Type B pancreatic cell (in vitro differentiated cells): ENCODE results near the gene NUMB. TPM values are rescaled to one million over a fixed set of nuclear protein-coding genes. Genes with fewer than 3 reads are reported as not detected.

ENCODE experiments used
- DNase-seq: peaks from one replicate; pipeline ENCODE4 v3.0.0; 2021; ENCODE audit warnings: mixed read lengths; ENCODE audit not compliant: unreplicated experiment; ENCODE audit errors: extremely low spot score
- H3K27ac Mint-ChIP-seq: 2 replicates; pipeline ENCODE4 v1.8.0; 2021; ENCODE audit warnings: mild to moderate bottlenecking, mixed read lengths
- H3K27me3 Mint-ChIP-seq: 2 replicates; pipeline ENCODE4 v1.8.0; 2021; ENCODE audit warnings: mixed read lengths
- H3K36me3 Mint-ChIP-seq: 2 replicates; pipeline ENCODE4 v1.8.0; 2021; ENCODE audit warnings: mixed read lengths
- H3K4me1 Mint-ChIP-seq: one replicate; pipeline ENCODE4 v1.8.0; 2021; ENCODE audit warnings: mixed read lengths; ENCODE audit not compliant: unreplicated experiment
- H3K4me3 Mint-ChIP-seq: 2 replicates; pipeline ENCODE4 v1.8.0; 2021; ENCODE audit warnings: mild to moderate bottlenecking, mixed read lengths
- H3K9me3 Mint-ChIP-seq: 2 replicates; pipeline ENCODE4 v1.8.0; 2021; ENCODE audit warnings: mixed read lengths
- total RNA-seq: library from RNA; stranded (reverse); gene quantifications from 2 replicates; pipeline ENCODE4 v1.2.1, GENCODE V29; 2021; ENCODE audit warnings: low replicate concordance
- TF ChIP-seq, protein P1 (sequence below): fragments of 200-600 bp; sonication (generic); conservative IDR thresholded peaks from 2 replicates; pipeline ENCODE4 v1.5.0; 2021; ENCODE audit warnings: antibody characterized with exemption, mild to moderate bottlenecking

Gene NUMB
- total RNA-seq, 1 donor from 2014 or later = 64.5 TPM

GRCh38 chr14:73233564-73233963, 224.8 kb downstream of the NUMB start:
- Mint-ChIP-seq H3K27me3 (peaks cover 59% of the 10 kb centered on the region), H3K4me3 (no peak overlapping the region), H3K27ac (no peak overlapping the region), H3K4me1 (peaks cover 19% of the 10 kb centered on the region), H3K9me3 (no peaks in the 10 kb centered on the region), H3K36me3 (no peaks in the 10 kb centered on the region)
- TF ChIP-seq, protein P1, sequence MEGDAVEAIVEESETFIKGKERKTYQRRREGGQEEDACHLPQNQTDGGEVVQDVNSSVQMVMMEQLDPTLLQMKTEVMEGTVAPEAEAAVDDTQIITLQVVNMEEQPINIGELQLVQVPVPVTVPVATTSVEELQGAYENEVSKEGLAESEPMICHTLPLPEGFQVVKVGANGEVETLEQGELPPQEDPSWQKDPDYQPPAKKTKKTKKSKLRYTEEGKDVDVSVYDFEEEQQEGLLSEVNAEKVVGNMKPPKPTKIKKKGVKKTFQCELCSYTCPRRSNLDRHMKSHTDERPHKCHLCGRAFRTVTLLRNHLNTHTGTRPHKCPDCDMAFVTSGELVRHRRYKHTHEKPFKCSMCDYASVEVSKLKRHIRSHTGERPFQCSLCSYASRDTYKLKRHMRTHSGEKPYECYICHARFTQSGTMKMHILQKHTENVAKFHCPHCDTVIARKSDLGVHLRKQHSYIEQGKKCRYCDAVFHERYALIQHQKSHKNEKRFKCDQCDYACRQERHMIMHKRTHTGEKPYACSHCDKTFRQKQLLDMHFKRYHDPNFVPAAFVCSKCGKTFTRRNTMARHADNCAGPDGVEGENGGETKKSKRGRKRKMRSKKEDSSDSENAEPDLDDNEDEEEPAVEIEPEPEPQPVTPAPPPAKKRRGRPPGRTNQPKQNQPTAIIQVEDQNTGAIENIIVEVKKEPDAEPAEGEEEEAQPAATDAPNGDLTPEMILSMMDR = no peak
- DNase-seq = no peak

DNA sequence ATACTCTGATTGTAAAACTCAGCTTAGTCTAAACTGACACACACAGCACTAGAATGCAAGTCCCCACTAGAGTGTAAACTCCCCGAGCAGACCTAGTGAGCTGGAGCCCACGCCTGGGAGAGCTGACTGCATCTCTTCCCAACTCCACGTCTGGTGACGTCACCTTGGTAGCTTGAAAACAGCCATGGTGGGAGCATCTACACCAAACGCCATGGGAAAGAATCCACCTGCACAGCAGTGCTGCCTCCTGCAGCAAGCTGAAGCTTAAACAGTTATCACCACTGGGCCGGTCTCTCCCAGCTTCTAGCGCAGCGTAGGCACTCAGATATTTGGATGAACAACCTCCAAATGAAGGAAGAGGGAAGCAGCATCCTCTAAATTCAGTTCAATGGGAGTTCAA, 225.4 kb downstream of the NUMB start:
- TF ChIP-seq, protein P1 = no peak
- peaks cover 16% of the 10 kb centered on the region for H3K4me1 Mint-ChIP-seq
- H3K4me3 Mint-ChIP-seq = no peak overlapping the region
- H3K9me3 Mint-ChIP-seq = no peaks in the 10 kb centered on the region
- H3K27me3 Mint-ChIP-seq = peaks cover 55% of the 10 kb centered on the region
- no peak overlapping the region for H3K27ac Mint-ChIP-seq
- DNase-seq = no peak
- no peaks in the 10 kb centered on the region for H3K36me3 Mint-ChIP-seq

DNA sequence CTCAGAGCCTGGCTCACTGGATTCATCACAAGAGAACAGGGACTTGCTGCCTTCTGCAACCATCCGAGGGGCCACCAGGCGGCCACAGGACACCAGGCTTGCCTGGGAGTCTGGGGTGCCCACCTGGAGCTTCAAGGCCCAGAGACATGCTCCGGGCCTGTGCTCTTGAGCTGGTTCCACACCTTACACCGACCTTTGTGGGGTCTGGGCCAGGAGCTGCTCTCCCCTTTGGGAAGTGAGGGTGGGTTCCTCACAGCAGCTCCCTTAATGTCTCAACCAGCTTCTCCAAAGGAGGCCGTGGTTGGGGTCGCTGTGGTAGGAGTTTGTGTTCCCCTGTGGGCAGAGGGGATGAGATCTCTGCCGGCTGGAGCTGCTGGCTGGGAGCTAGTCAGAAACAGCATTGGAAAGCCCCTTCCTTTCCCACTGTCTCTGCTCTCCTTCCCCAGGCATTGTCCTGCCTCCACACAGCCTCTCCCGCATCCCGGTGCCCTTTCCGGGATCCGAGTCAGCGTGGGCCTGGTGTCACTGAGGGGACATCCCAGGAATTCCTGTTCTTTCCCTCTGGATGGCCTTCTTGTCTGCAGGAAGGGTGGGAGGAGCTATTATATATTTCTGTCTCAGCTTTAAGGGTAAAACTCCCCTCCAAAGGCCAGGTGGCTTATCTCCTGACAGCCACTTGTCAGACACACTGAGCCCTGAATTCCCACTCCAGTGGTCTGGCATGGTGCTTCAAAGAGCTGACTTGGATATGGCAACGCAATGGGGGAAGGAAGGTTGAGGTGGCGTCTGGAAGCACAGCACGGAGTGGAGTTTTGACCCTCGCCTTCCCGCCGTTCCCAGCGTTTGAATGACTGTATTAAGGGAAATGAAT, 226.1 kb downstream of the NUMB start:
- peaks cover 54% of the 10 kb centered on the region for H3K27me3 Mint-ChIP-seq
- H3K4me1 Mint-ChIP-seq = peaks cover 16% of the 10 kb centered on the region
- no peak overlapping the region for H3K27ac Mint-ChIP-seq
- H3K9me3 Mint-ChIP-seq = no peaks in the 10 kb centered on the region
- TF ChIP-seq, protein P1 = peak; percentile 60
- no peak for DNase-seq
- H3K36me3 Mint-ChIP-seq = no peaks in the 10 kb centered on the region
- no peak overlapping the region for H3K4me3 Mint-ChIP-seq

- no peak for DNase-seq
- peaks cover 32% of the 10 kb centered on the region for H3K27me3 Mint-ChIP-seq
- H3K36me3 Mint-ChIP-seq = no peaks in the 10 kb centered on the region
- no peak overlapping the region for H3K4me3 Mint-ChIP-seq
- no peaks in the 10 kb centered on the region for H3K9me3 Mint-ChIP-seq
- TF ChIP-seq, protein P1 = no peak
- no peak overlapping the region for H3K27ac Mint-ChIP-seq
- peaks cover 2% of the 10 kb centered on the region for H3K4me1 Mint-ChIP-seq
These were observed 228.3 kb downstream of the NUMB start for GRCh38 chr14:73230051-73230450.

DNA sequence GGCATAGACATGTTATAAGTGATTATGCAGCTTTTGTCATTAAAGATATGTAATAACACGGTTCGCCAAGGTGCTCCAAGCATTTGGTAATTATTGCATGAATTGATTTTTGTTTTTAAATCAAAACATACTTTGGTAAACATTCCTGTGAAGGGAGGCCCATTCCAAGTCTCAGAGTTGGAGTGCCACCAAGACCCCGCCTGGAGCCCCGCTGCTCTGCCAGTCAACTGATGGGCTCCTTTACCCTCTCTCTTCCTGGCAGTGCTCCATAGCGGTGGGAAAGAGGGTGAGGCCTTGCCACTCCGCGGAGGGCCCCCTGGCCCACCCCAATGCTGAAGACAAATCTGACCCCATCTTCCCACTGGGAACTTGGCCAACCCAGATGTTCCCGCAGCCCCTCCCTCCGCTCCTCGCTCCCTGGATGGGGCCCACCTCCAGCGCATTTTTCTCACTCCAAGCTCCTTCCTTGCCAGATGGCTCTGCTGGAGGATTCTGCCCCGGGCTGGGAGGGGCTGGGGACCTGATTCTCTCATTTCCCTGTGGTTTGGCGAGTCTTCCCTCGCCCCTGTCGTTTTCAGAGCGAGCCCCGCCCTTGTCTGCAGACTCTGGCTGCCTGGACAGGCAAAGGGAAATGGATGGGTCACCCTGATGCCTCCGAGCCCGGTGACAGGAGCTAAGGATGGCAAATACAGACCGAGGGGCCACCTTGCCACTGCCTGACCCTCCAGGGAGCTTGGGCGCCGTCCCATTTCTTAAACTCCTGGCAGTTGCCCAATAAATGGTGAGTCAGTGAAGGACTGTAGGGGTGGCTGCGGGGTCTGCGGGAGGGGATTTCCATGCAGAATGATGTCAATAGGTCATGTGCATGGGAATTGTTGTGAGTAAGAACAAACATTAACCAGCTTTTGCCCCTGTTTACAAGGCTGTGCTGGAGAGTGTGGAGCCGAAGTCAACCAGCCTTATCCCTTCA, 230.2 kb downstream of the NUMB start:
- H3K27ac Mint-ChIP-seq = peak overlapping the region; percentile 25
- no peaks in the 10 kb centered on the region for H3K4me1 Mint-ChIP-seq
- no peaks in the 10 kb centered on the region for H3K36me3 Mint-ChIP-seq
- H3K9me3 Mint-ChIP-seq = no peaks in the 10 kb centered on the region
- H3K4me3 Mint-ChIP-seq = no peak overlapping the region
- peaks cover 13% of the 10 kb centered on the region for H3K27me3 Mint-ChIP-seq
- TF ChIP-seq, protein P1 = no peak
- no peak for DNase-seq
